Right atrium auricular region (tissue), 2 donors: ENCODE data around the gene MTRF1. TPM values are rescaled to one million over a fixed set of nuclear protein-coding genes. Genes with fewer than 3 reads are reported as not detected.
"Not testable (repeated sequence)": the region's sequence is repeated elsewhere in the genome, so short reads cannot be mapped to it uniquely, and the experiment has no call there.

Experiments
- DNase-seq: peaks from one replicate; pipeline ENCODE4 v3.0.0-alpha.2; 2019; ENCODE audit warnings: low spot score
- H3K27ac ChIP-seq, 2 donors: fragments of 200-600 bp; sonication (generic); 1 replicate in 1 of 2; 2 replicates in 1 of 2; pipeline ENCODE4 v1.5.1; 2016 to 2019
- H3K27me3 ChIP-seq, 2 donors: fragments of 200-600 bp; sonication (generic); one replicate each; pipeline versions ENCODE4 v1.5.1 to v1.6.0; 2017 to 2019
- H3K36me3 ChIP-seq: fragments of 200-600 bp; sonication (generic); one replicate; pipeline ENCODE4 v1.5.1; 2016
- H3K4me1 ChIP-seq, 2 donors: fragments of 200-600 bp; sonication (generic); one replicate each; pipeline versions ENCODE4 v1.5.1 to v1.6.0; 2017 to 2019
- H3K4me3 ChIP-seq, 2 donors: fragments of 200-600 bp; sonication (generic); 1 replicate in 1 of 2; 2 replicates in 1 of 2; pipeline ENCODE4 v1.5.1; 2017 to 2019; ENCODE audit warnings: mild to moderate bottlenecking in 1 of 2, moderate library complexity in 1 of 2
- H3K9me3 ChIP-seq, 2 donors: fragments of 200-600 bp; sonication (generic); one replicate each; pipeline ENCODE4 v1.5.1; 2019
- CTCF ChIP-seq, 2 donors: fragments of 200-600 bp; sonication (generic); IDR thresholded peaks; one replicate each; pipeline ENCODE4 v1.5.1; 2019; ENCODE audit warnings: antibody characterized with exemption in 2 of 2
- total RNA-seq, 2 donors: library from RNA; depleted of rRNA; stranded (reverse); fragments of >200 nt; gene quantifications; one replicate each; pipeline ENCODE4 v1.1.0, GENCODE V29; 2016

Gene MTRF1
- total RNA-seq, 2 donors from 2014 or later = 9.3 to 11.5 TPM

DNA sequence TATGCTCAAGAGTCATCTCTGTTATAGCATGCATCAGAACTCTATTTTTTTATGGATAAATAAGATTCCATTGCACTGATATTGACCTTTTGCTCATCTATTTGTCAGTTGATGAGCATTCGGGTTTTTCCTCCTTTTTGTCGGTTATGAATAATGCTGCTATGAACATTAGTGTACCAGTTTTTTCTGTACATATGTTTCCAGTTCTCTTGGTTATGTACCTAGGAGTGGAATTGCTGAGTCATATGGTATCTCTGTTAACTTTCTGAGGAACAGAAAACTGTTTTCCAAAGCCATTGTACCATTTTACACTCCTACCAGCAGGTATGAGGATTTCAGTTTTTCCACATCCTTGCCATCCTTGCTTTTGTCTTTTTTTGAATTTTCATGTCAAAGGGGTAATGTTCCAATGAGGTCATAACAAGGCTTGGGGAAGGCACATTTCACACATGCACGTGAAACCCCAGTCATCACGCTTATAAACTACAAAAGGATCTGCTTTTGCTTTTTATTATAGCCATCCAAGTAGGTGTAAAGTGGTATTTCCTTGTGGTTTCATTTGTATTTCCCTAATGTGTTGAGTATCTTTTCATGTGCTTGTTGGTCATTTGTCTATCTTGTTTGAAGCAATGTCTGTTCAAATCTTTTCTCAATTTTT, 83.7 kb downstream of the MTRF1 start:
- TF ChIP-seq CTCF (IDR thresholded peaks at IDR 0.05) = no peak
- H3K4me3 ChIP-seq = no peak overlapping the region
- no peak overlapping the region for H3K27ac ChIP-seq
- H3K9me3 ChIP-seq = peaks cover 0 to 16% of the 10 kb centered on the region in 2 donors
- H3K36me3 ChIP-seq = no peaks in the 10 kb centered on the region
- DNase-seq = no peak
- no peaks in the 10 kb centered on the region for H3K27me3 ChIP-seq
- H3K4me1 ChIP-seq = no peaks in the 10 kb centered on the region

GRCh38 chr13:41178040-41178439, 85.3 kb downstream of the MTRF1 start:
- H3K4me3 ChIP-seq = no peak overlapping the region
- DNase-seq = no peak
- no peaks in the 10 kb centered on the region for H3K36me3 ChIP-seq
- no peaks in the 10 kb centered on the region for H3K27me3 ChIP-seq
- H3K4me1 ChIP-seq = no peaks in the 10 kb centered on the region
- H3K9me3 ChIP-seq = peaks cover 0 to 21% of the 10 kb centered on the region in 2 donors
- H3K27ac ChIP-seq = no peak overlapping the region
- no peak for TF ChIP-seq CTCF (IDR thresholded peaks at IDR 0.05)

GRCh38 chr13:41177616-41178015, 85.8 kb downstream of the MTRF1 start:
- Histone ChIP-seq H3K4me3 (no peak overlapping the region), H3K4me1 (no peaks in the 10 kb centered on the region), H3K27ac (no peak overlapping the region), H3K9me3 (peaks cover 0 to 21% of the 10 kb centered on the region in 2 donors), H3K27me3 (no peaks in the 10 kb centered on the region), H3K36me3 (no peaks in the 10 kb centered on the region)
- no peak for TF ChIP-seq CTCF (IDR thresholded peaks at IDR 0.05)
- DNase-seq = no peak

GRCh38 chr13:41175576-41175975, 87.8 kb downstream of the MTRF1 start:
- peaks cover 0 to 21% of the 10 kb centered on the region in 2 donors for H3K9me3 ChIP-seq
- not testable (repeated sequence) for H3K27ac ChIP-seq, H3K27me3 ChIP-seq, DNase-seq, H3K4me3 ChIP-seq, H3K4me1 ChIP-seq, H3K36me3 ChIP-seq

Other genes with a start within 250 kb of the MTRF1 start
- gene ELF1, start 244.3 kb downstream of the MTRF1 start, total RNA-seq = 10 to 100 TPM; 39.1 to 54.2 TPM
- gene WBP4, start 202.1 kb downstream of the MTRF1 start, total RNA-seq = 10 to 100 TPM; 14.0 to 18.0 TPM
- 10 to 100 TPM in 1 of 2 donors, 1 to 10 TPM in 1; 8.3 to 12.9 TPM for gene KBTBD6, start 130.8 kb downstream of the MTRF1 start, total RNA-seq
- gene KBTBD7, start 69.0 kb downstream of the MTRF1 start, total RNA-seq = 1 to 10 TPM; 7.0 to 7.8 TPM
- gene NAA16, start 47.7 kb upstream of the MTRF1 start, total RNA-seq = 1 to 10 TPM; 6.6 to 10.0 TPM
- 10 to 100 TPM; 53.9 to 94.8 TPM for gene RGCC, start 194.0 kb upstream of the MTRF1 start, total RNA-seq